Thyroid gland (tissue), 4 donors: ENCODE measurements around the gene PSMD6.

Experiments used
- CTCF ChIP-seq, 6 experiments: fragments of 200-600 bp in 3 of 6; fragments of 450-650 bp in 3 of 6; sonication (generic) in 3 of 6; IDR thresholded peaks; one replicate each; pipeline ENCODE4 v1.5.1; 2016 to 2019; ENCODE audit warnings: antibody characterized with exemption in 6 of 6, mild to moderate bottlenecking in 2 of 6, inconsistent platforms in 1 of 6, moderate library complexity in 1 of 6
- POLR2A ChIP-seq, 2 donors: fragments of 450-650 bp; IDR thresholded peaks; one replicate each; pipeline ENCODE4 v1.6.1; 2017; ENCODE audit warnings: antibody characterized with exemption in 2 of 2, mild to moderate bottlenecking in 2 of 2, moderate library complexity in 1 of 2

- TF ChIP-seq CTCF (IDR thresholded peaks at IDR 0.05) = no peak
- TF ChIP-seq POLR2A (IDR thresholded peaks at IDR 0.05) = no peak
These were observed 25.4 kb upstream of the PSMD6 start for GRCh38 chr3:64048631-64049061.
